Fibroblast of pulmonary artery (primary cell): ENCODE data around the gene MESD.

Experiments used
- DNase-seq: peaks from one replicate; pipeline ENCODE4 v3.0.0-alpha.2; 2010; ENCODE audit warnings: low read depth
- H3K4me3 ChIP-seq: replicated peaks from 2 replicates; pipeline ENCODE4 v1.5.1; 2011; ENCODE audit warnings: low read depth, mild to moderate bottlenecking, control low read depth, low read length, moderate library complexity
- CTCF ChIP-seq: IDR thresholded peaks from 2 replicates; pipeline ENCODE4 v1.5.1; 2011; ENCODE audit warnings: mild to moderate bottlenecking, control low read depth, low read length, inconsistent platforms; ENCODE audit errors: missing control alignments

The MESD gene

DNA sequence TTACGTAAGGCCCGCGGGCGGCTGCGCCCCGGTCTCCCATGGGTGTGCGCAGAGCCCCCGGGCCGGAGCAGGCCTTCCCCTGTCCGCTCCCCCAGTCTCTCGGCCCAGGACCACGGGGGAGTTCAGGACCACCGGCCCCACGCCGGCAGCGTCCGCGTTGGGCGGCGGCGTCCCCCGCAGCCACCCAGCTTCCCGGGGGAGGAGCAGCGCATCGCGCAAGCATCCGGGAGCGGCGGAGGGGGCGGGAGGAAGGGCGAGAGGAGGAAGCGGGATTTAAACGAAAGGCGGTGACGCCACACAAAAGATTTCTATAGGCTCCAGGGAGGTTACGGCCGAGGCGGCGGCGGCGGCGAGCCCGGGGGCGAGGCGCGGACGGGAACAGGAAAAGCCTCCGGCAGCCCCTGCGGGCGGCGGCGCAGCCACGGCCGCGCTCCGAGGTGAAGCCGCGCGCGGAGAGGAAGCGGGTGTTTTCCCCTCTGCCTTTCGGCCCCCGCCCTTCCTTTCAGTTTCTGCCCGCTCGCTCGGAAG, 11.1 kb upstream of the MESD start, which contains the start of gene TLNRD1:
TLNRD1 (plus strand) TSS at position 300 of the 528 bp plus-strand sequence. CDS start 1,349 bp downstream, outside the sequence.
- peak within 1 kb of the TSS; percentile 90 for H3K4me3 ChIP-seq
- peak; percentile 92 for DNase-seq
- no peak for TF ChIP-seq CTCF

DNA sequence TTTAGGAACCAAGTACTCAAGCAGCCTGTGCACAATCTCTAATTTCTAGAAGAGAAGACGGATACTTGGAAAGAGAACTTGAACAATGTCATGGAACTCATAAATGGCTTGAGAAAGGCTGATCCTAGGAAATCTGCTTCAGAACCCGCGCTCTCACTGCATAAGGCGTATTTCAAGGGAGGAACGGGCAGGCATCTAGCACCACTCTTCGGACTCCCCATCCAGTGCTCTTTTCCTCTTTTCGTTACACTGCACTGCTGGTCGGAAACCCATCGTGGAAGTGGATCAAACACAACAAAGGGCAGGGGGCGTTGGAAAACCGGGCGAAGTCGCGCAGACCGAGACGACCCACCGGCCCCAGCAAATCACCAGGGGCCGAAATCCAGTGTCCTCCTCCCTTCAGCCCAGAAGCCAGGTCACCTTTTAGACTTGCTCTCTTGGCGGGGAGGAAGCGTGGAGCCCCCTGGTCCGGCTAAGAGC, 10.6 kb upstream of the MESD start:
- H3K4me3 ChIP-seq: peak overlapping the region; percentile 90
- no peak for DNase-seq
- TF ChIP-seq CTCF: no peak

DNA sequence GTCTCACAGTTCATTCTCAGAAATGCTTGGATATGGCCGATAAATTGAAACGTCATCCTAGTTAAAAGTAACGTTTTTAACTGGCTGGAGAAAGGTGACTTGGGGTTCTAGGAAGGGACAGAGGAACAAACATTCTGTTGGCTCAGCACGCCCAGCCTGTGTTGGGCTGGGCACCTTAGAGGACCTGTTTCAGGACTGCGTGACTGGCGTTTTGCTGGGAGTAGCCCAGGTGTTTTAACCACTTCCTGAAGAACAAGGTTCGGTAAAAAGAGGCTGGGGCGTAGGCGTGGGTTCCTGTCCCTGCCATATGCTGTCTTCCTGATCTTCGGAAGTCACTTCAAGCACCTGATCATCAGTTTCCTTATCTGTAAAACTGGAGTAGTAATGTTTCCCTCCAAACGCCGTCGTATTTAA, 10.0 kb upstream of the MESD start:
- TF ChIP-seq CTCF: no peak
- H3K4me3 ChIP-seq: peak overlapping the region; percentile 90
- no peak for DNase-seq

- no peak for TF ChIP-seq CTCF
- no peak for DNase-seq
- no peak overlapping the region for H3K4me3 ChIP-seq
Observed at GRCh38 chr15:80998251-80998650, 8.6 kb upstream of the MESD start.

GRCh38 chr15:80997692-80998091, 8.1 kb upstream of the MESD start:
- H3K4me3 ChIP-seq: no peak overlapping the region
- no peak for TF ChIP-seq CTCF
- DNase-seq: no peak

- DNase-seq: peak; percentile 39
- TF ChIP-seq CTCF: peak; percentile 50
- no peak overlapping the region for H3K4me3 ChIP-seq
Observed at GRCh38 chr15:80996247-80996646, 6.6 kb upstream of the MESD start.

GRCh38 chr15:80992441-80992840, 2.8 kb upstream of the MESD start:
- no peak for DNase-seq
- no peak for TF ChIP-seq CTCF
- H3K4me3 ChIP-seq: no peak overlapping the region
